ENCODE data around the gene CHSY3.

The CHSY3 gene

DNA sequence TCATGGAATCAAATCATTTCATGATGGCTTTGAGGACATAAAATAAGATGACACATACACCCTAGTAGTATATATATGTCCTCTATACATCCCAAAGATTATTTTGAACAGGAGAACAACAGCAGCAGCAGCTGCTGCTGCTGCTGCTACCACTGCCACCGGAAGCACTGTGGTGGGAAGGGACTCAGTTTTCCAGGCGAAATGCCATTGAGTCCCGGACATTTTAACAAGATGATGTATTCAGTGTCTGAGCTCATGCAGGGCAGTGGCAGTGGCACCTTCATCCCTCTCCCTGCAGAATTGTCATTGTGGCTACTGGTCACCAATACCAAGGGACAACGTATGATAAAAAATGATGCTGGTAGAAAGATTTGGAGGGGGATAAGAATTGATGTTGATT is 151.3 kb downstream of the CHSY3 start:
- TF ChIP-seq, protein P1, sequence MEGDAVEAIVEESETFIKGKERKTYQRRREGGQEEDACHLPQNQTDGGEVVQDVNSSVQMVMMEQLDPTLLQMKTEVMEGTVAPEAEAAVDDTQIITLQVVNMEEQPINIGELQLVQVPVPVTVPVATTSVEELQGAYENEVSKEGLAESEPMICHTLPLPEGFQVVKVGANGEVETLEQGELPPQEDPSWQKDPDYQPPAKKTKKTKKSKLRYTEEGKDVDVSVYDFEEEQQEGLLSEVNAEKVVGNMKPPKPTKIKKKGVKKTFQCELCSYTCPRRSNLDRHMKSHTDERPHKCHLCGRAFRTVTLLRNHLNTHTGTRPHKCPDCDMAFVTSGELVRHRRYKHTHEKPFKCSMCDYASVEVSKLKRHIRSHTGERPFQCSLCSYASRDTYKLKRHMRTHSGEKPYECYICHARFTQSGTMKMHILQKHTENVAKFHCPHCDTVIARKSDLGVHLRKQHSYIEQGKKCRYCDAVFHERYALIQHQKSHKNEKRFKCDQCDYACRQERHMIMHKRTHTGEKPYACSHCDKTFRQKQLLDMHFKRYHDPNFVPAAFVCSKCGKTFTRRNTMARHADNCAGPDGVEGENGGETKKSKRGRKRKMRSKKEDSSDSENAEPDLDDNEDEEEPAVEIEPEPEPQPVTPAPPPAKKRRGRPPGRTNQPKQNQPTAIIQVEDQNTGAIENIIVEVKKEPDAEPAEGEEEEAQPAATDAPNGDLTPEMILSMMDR (IDR thresholded peaks at IDR 0.05; ENCODE audit: extremely low read depth, missing control alignments) = no peak
- no peak for DNase-seq (ENCODE audit: low spot score)

DNA sequence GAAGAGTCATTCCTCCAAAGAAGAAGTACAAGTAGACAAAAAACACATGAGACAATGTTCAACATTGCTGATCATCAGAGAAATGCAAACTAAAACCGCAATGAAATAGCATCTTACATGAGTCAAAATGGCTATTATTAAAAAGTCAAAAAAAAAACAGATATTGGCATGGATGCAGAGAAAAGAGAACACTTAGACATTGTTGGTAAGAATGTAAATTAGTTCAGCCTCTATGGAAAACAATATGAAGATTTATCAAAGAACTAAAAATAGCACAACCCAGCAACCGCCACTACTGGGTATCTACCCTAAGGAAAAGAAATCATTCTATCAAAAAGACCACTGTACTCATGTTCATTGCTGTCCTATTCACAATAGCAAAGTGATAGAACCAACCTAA is 157.5 kb downstream of the CHSY3 start:
- TF ChIP-seq, protein P1 (IDR thresholded peaks at IDR 0.05; ENCODE audit: extremely low read depth, missing control alignments) = no peak
- no peak for DNase-seq (ENCODE audit: low spot score)

DNA sequence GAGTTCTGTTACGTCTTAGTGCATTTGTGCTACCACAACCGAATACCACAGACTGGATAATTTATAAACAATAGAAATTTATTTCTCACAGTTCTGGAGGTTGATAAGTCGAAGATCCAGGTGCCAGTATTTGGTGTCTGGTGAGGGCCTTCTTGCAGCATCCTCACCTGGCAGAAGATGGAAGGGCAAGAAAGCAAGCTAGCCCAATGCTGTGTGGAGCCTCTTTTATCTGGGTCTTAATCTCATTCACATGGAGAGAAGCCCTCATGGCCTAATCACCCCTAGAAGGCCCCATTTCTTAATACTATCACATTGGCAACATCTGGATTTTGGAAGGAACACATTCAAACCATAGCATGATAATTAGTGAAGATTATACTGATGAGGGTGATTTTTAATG is 159.3 kb downstream of the CHSY3 start:
- DNase-seq (ENCODE audit: low spot score) = no peak

DNA sequence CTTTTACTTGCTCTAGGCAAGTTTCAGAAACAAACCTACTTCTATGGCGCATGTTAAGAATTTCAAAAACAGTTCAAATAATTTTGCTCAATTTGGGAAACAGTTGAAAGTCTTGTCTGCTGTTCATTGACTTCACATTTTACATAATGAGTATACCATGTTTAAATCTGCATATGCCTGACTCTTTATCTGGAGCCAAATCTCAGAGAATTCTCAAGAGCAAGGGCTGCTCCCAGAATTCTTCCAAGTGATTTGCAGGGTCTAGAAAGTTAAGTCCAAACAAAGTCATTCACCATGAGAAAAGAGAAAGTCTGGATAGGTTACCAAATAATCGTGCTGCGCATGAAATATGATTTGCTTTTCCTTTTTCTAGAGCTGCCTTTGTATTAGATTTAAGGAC is 160.2 kb downstream of the CHSY3 start:
- TF ChIP-seq, protein P1 (IDR thresholded peaks at IDR 0.05; ENCODE audit: extremely low read depth, missing control alignments) = no peak
- no peak for DNase-seq (ENCODE audit: low spot score)

More for the DNA sequence above, 159.3 kb downstream of the CHSY3 start:
- TF ChIP-seq, protein P1 (IDR thresholded peaks at IDR 0.05; ENCODE audit: extremely low read depth, missing control alignments) = no peak

DNA sequence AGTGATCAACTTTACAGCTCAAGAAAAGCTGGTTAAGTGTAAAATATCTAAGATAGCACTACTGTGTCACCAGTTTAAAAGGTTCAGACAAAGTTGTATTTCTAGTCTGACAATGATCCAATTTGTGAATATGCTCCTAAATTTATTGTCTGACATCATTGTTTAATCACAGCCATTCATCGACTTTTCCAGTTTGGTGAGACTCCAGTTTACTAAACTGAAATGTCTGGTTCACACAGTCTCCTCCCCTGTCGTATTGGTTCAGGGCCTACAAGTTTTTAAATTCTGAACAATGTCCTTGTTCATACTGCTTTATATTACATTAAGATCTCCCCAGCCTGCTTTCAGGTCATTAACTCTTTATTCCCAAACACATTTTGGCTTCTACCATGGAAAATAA is 161.4 kb downstream of the CHSY3 start:
- no peak for DNase-seq (ENCODE audit: low spot score)
- TF ChIP-seq, protein P1 (IDR thresholded peaks at IDR 0.05; ENCODE audit: extremely low read depth, missing control alignments) = no peak

DNA sequence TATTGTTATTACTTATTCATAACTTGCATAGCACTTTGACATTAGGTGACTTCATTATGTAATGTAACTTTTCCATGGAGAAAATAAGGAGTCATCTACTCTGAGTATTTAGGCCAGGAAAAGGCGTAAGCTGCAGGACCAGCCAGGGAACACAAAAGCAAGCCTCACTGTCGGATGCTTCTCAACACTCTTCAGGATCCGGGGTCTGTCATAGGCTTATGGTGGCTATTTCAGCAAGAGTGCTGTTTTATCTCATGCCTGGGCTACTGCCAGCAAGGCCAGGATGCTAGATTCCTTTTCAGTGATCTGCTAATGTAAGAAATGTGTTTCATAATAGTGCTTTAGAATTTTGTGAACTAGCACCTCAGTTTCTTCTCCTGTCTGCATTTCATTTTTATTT is 162.4 kb downstream of the CHSY3 start:
- DNase-seq (ENCODE audit: low spot score) = no peak
- TF ChIP-seq, protein P1 (IDR thresholded peaks at IDR 0.05; ENCODE audit: extremely low read depth, missing control alignments) = no peak

DNA sequence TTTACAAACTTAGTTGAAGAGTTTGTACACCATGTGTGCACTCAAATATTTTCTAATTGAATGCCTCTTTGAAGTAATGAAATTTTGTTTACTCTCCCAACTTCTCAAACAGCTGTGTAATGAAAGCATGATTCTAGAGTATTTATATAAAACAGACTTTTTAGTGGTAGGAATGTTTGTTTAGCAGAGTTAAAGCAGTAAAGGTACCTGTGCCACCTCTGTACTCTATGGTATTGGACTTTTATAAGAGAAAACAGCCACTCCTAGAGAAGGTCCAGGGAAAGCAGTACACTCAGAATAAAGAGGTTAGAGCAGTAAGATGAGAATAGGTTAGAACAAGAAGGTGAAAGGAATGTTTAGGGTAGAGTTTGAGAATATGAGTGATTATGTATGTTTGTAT is 163.1 kb downstream of the CHSY3 start:
- DNase-seq (ENCODE audit: low spot score) = no peak
- TF ChIP-seq, protein P1 (IDR thresholded peaks at IDR 0.05; ENCODE audit: extremely low read depth, missing control alignments) = no peak
